ENCODE measurements around the gene CALCOCO1. TPM values are rescaled to one million over a fixed set of nuclear protein-coding genes. Genes with fewer than 3 reads are reported as not detected.

CALCOCO1 gene
- total RNA-seq, 1 experiment from 2014 or later = 20.4 TPM

DNA sequence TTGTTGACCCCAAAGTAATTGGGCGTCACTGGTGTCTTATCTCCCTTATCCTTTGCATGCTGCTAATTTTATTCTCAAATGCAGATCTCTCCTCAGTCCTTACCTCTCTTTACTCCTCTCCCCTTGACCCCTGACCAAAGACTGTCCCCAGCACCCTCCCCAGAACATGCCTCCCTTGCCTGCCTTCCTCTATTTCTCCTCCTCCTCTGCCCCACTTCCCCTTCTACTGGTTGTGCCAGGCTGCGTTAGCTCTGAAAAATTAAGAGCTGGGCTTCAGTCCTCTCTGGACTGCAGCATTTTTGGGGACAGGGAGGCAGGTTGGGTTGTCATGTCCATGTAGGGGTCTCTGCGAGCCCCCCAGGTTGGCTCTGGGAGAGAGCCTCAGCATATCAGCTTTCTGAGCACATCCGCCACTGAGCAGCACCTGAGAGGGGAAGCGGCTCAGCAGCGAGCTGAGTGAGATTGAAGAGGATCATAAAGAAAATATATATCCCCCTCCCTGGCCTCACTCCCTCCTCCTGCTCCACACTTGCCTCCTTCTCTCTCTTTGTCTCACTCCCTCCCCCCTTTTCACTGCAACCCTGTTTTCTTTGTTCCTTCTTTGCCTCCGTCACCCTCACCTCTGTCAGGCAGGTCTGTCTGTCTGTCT lies 31.0 kb upstream of the CALCOCO1 start:
- no TSS peak for BruUV-seq (replicated peaks)
- H4K20me1 ChIP-seq (ENCODE audit: low read length) = no peaks in the 10 kb centered on the region
- peaks cover 10% of the 10 kb centered on the region for H3K4me1 ChIP-seq (ENCODE audit: insufficient read depth, low read length)
- H3K27ac ChIP-seq (ENCODE audit: low read length) = no peak overlapping the region
- H3F3A ChIP-seq (ENCODE audit: low read length, unreplicated experiment) = no peaks in the 10 kb centered on the region
- POLR2A ChIA-PET (ENCODE audit: unreplicated experiment) = no interaction called here
- no peaks in the 10 kb centered on the region for H3K36me3 ChIP-seq (ENCODE audit: low read depth, low read length)
- no peak overlapping the region for H3K4me3 ChIP-seq (ENCODE audit: low read length)
- H3K4me2 ChIP-seq (ENCODE audit: low read length) = no peak overlapping the region
- no peak overlapping the region for H2AFZ ChIP-seq (ENCODE audit: low read length)
- no peak for DNase-seq
- TF ChIP-seq, protein P1, sequence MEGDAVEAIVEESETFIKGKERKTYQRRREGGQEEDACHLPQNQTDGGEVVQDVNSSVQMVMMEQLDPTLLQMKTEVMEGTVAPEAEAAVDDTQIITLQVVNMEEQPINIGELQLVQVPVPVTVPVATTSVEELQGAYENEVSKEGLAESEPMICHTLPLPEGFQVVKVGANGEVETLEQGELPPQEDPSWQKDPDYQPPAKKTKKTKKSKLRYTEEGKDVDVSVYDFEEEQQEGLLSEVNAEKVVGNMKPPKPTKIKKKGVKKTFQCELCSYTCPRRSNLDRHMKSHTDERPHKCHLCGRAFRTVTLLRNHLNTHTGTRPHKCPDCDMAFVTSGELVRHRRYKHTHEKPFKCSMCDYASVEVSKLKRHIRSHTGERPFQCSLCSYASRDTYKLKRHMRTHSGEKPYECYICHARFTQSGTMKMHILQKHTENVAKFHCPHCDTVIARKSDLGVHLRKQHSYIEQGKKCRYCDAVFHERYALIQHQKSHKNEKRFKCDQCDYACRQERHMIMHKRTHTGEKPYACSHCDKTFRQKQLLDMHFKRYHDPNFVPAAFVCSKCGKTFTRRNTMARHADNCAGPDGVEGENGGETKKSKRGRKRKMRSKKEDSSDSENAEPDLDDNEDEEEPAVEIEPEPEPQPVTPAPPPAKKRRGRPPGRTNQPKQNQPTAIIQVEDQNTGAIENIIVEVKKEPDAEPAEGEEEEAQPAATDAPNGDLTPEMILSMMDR (conservative IDR thresholded peaks at IDR 0.05; ENCODE audit: low read depth, low read length) = no peak
- TF ChIP-seq EZH2phosphoT487 (IDR thresholded peaks at IDR 0.05; ENCODE audit: borderline replicate concordance, low read length) (no peak), EZH2 (IDR thresholded peaks at IDR 0.05; ENCODE audit: low read length, unreplicated experiment) (no peak)
- no peaks in the 10 kb centered on the region for H3K79me2 ChIP-seq (ENCODE audit: low read length)
- no peaks in the 10 kb centered on the region for H3K9me2 ChIP-seq (replicated peaks; ENCODE audit: low read length)
- no peaks in the 10 kb centered on the region for H3K9me3 ChIP-seq (ENCODE audit: low read length)
- intact Hi-C loops (cut with micrococcal nuclease) = no loop called here
- no peak for ATAC-seq
- CTCF ChIA-PET = interaction anchor here (0.6 to 0.7 kb wide), 2 partner anchors 39 to 434 kb away, joined by 4 to 5 read pairs; no protein-coding TSS in a partner anchor
- H3K9ac ChIP-seq (ENCODE audit: low read length) = no peak overlapping the region
- no peaks in the 10 kb centered on the region for H3K27me3 ChIP-seq (ENCODE audit: low read length)

DNA sequence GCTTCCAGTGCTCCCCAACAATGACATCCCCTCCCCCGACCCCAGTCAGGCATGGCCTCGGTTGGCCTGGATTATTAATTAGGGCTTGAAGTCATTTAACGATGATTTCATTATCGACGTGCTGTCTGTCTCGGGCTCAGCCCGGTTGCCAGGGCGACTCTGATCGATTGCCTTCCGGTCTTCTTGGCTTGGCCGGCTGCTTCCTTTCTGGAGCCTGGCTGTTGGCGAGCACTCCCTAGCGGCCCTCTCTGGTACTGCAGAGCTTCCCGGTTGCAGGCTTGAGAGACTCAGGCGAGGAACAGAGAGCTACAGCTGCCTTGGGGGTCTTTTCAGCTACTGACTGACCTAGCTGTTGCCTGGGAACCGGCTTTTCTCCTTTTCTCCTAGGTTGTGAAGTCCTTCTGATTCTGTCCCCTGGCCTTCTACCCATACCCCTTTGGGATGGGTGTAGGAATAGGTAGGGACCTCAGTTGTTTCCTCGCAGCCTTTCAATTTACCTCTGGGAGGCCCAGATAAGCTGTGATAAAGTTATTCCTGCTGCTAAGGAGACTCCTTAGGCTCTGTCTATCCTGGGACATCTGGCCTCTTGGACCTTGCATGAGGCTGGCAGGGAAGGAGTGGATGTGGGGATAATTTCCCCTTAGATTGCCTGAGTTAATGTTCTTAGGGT lies 30.0 kb upstream of the CALCOCO1 start:
- TF ChIP-seq, protein P1 (conservative IDR thresholded peaks at IDR 0.05; ENCODE audit: low read depth, low read length) = peak; percentile 93
- TF ChIP-seq EZH2 (IDR thresholded peaks at IDR 0.05; ENCODE audit: low read length, unreplicated experiment) (no peak), EZH2phosphoT487 (IDR thresholded peaks at IDR 0.05; ENCODE audit: borderline replicate concordance, low read length) (no peak)
- Histone ChIP-seq H3K9ac (ENCODE audit: low read length) (no peak overlapping the region), H3K9me3 (ENCODE audit: low read length) (no peaks in the 10 kb centered on the region), H3K36me3 (ENCODE audit: low read depth, low read length) (no peaks in the 10 kb centered on the region), H3K4me3 (ENCODE audit: low read length) (peak overlapping the region; percentile 34; the same call in 1 of the 2 replicates), H2AFZ (ENCODE audit: low read length) (peak overlapping the region; percentile 24; the same call in 1 of the 2 replicates), H3K27me3 (ENCODE audit: low read length) (no peaks in the 10 kb centered on the region), H3K27ac (ENCODE audit: low read length) (no peak overlapping the region), H3K79me2 (ENCODE audit: low read length) (no peaks in the 10 kb centered on the region), H3K4me2 (ENCODE audit: low read length) (peak overlapping the region; percentile 61; the same call in 1 of the 2 replicates), H4K20me1 (ENCODE audit: low read length) (no peaks in the 10 kb centered on the region), H3K9me2 (replicated peaks; ENCODE audit: low read length) (no peaks in the 10 kb centered on the region), H3F3A (ENCODE audit: low read length, unreplicated experiment) (no peaks in the 10 kb centered on the region), H3K4me1 (ENCODE audit: insufficient read depth, low read length) (peaks cover 10% of the 10 kb centered on the region)
- intact Hi-C loops (cut with micrococcal nuclease) = no loop called here
- BruUV-seq (replicated peaks) = no TSS peak
- ATAC-seq (peak; percentile 43), DNase-seq (peak; percentile 80)
- ChIA-PET CTCF (interaction anchor here (0.6 to 0.8 kb wide), 6 partner anchors 27 to 434 kb away, joined by 3 to 15 read pairs (median 4); no protein-coding TSS in a partner anchor), POLR2A (ENCODE audit: unreplicated experiment) (no interaction called here)
